Mesodermal cell (in vitro differentiated cells): ENCODE data around the gene MATK.

ENCODE experiments used
- H3K27ac ChIP-seq: 2 replicates; pipeline ENCODE4 v1.7.0; 2013; ENCODE audit warnings: mild to moderate bottlenecking, low read depth, low read length, moderate library complexity; ENCODE audit not compliant: severe bottlenecking
- H3K36me3 ChIP-seq: 2 replicates; pipeline ENCODE4 v1.7.1; 2013; ENCODE audit warnings: mild to moderate bottlenecking, low read length, moderate library complexity; ENCODE audit not compliant: control insufficient read depth, insufficient read depth
- H3K4me1 ChIP-seq: one replicate; pipeline ENCODE4 v1.7.1; 2013; ENCODE audit warnings: mild to moderate bottlenecking, low read length; ENCODE audit not compliant: insufficient read depth, control insufficient read depth, poor library complexity, severe bottlenecking
- H3K4me3 ChIP-seq: 2 replicates; pipeline ENCODE4 v1.7.0; 2013; ENCODE audit warnings: low read length, control low read depth, mild to moderate bottlenecking; ENCODE audit not compliant: insufficient read depth, poor library complexity, severe bottlenecking; ENCODE audit errors: extremely low read depth
- H3K9me3 ChIP-seq: 2 replicates; pipeline ENCODE4 v1.7.1; 2013; ENCODE audit warnings: mild to moderate bottlenecking, low read length, moderate library complexity; ENCODE audit not compliant: control insufficient read depth
- WGBS, 2 experiments: methylation state at CpG; one replicate each; pipeline ENCODE4 v1.1.5; 2013; ENCODE audit warnings: missing lambda C conversion rate in 2 of 2; ENCODE audit not compliant: insufficient coverage in 2 of 2; 5-methylcytosine and 5-hydroxymethylcytosine counted together

Gene MATK

DNA sequence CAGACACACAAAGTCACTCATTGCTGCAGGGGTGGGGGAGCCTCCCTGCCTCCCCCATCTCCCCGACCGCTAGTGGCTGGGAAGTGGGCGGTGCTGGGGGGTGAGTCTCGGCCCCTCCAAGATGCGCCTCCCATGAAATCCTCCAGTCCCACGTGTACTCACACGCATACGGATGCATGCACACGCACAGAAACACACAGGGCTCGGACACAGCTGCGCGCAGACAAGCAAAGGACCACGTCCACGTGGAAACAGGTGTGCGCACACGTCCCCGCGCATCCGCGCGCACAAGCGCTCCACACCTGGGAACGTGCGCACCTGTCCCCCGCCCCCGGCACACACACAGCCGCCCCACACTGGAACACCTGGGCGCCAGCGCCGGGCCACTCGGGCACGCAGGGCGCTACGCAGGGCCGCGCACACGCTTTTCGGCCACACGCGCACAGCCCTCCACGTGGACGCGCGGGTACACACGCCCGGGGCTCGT is 687 bp downstream of the MATK start:
- Histone ChIP-seq H3K4me3 (peak overlapping the region; percentile 38), H3K9me3 (peaks cover 21% of the 10 kb centered on the region), H3K4me1 (peaks cover 3% of the 10 kb centered on the region), H3K36me3 (no peaks in the 10 kb centered on the region), H3K27ac (no peak overlapping the region)
- 4% methylated on average over 38 to 39 of the region's 47 CpGs for WGBS, 2 experiments

DNA sequence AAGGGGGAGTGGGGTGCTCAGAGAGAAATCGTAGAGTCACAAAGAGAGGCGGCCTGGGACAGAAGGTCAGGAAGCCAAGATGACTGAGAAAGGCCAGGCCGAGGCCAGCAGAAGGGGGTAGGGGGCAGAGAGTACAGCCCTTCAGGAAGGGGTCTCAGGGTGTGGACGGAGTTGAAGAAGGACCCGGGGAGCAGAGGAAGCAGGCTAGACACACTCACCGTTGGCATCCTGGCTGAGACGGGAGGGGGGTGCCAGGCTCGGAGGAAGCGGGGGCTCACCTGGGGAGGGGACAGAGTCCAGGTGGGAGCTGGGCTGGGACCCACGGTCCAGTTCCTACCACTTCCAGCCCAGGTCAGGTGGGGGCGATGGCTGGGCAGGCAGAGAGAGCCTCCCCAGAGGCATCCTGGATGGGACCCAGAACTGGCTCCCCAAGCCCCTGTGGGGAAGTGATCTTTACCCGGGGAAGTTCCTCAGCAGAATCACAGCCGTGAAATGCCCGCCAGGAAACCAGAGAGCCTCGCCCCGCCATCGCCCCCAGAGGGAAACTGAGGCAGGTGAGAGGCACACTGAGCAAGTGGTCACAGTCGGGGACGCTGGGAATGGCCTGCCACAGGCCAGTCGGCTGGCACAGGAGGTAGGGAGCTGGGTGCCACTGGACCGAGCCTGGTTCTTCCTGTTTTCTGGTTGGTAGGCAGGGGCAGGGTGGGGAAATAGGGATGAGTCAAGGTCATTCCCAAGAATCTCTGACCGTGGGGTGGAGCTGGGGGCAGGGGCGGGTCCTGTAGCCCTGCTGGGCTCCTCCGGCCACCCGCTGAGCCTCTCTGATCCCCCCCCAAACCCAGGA is 1.4 kb downstream of the MATK start:
- WGBS, 2 experiments = 29 to 31% methylated on average over 11 to 18 of the region's 25 CpGs
- Histone ChIP-seq H3K27ac (no peak overlapping the region), H3K4me1 (peaks cover 3% of the 10 kb centered on the region), H3K36me3 (no peaks in the 10 kb centered on the region), H3K4me3 (no peak overlapping the region), H3K9me3 (peaks cover 21% of the 10 kb centered on the region)

DNA sequence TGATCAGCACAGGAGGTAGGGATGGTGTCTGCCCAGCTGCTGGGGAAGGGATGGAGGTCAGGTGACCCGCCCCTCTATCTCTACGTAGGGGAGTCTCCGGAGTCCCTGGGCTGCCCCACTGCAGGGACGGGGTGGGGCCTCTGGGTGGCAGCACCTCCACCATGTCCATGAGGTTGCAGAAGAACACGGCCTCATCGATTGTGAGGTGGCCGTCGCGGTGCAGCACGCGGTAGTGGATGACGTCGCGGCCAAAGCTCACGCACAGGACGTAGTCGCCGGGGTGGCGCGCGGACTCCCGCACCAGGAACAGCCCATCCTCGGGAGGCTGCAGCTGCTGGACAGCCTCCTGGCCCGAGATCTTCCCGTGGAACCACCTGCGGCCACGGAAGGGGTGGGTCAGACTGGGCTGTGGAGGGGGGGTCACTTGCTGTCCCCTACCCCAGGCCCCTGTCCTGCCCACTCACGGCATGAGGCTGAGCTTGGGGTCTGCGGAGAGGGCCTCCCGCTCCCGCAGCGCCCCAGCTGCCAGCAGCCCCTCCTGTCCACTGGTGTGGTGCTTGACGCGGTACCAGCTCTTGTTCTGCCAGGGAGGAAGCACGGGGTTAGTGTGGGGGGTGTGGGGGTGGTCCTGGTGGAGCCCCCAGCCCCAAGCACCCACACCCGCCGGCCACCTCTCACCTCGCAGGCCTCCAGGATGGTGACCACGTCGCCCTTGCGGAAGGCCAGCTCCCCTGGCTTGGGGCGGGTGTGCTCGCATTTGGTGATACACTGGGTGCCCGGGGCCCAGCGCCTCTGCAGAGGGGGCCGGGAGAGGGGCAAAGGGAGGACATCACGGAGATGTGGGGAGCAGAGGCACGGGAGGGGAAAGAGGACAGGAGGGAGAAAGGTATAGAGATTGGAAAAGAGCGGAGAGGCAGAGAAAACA is 2.3 kb downstream of the MATK start:
- peaks cover 3% of the 10 kb centered on the region for H3K4me1 ChIP-seq
- H3K4me3 ChIP-seq = no peak overlapping the region
- H3K27ac ChIP-seq = no peak overlapping the region
- H3K36me3 ChIP-seq = no peaks in the 10 kb centered on the region
- H3K9me3 ChIP-seq = peaks cover 21% of the 10 kb centered on the region
- WGBS, 2 experiments = 41 to 49% methylated on average over 34 to 43 of the region's 49 CpGs

DNA sequence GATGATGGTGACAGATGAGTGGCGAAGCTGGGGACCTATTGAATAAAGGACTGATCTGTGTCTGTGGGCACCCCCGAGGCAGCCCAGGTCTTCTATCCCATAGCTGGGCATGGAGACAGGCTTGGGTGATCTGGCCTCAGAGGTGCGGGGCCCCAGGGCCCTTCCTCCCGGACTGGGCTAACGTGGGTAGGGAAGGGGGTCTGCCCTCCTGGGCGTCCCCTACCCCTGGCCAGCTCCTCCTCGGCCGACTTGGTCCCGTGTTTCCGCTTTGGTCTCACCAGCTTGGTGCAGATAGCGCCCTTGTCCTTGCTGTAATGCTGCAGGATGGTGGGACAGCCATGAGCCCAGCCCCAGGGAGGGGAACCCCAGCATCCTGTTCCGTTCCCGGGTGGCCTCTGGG is 3.3 kb downstream of the MATK start:
- Histone ChIP-seq H3K9me3 (peaks cover 21% of the 10 kb centered on the region), H3K27ac (no peak overlapping the region), H3K4me3 (no peak overlapping the region), H3K4me1 (peaks cover 3% of the 10 kb centered on the region), H3K36me3 (no peaks in the 10 kb centered on the region)
- 87 to 93% methylated on average over 7 to 12 of the region's 13 CpGs for WGBS, 2 experiments

DNA sequence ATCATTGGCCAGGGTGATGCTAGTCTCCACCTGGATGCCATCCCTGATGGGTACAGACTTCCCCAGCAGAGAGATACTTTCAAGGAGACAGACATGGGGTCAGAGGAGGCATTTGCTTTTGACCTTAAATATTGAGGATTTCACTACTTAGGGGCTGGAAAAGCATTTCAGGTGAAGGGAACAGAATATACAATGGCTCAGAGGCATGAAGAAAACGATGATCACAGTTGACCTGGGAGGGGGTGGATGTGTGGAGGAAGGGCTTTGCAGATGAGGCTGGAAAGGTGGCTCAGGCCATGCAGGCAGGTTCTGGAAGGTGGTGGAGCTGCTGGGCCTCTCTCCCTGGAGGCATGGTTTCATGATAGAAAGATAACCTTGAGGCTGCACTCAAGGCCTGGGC is 3.9 kb downstream of the MATK start:
- Histone ChIP-seq H3K36me3 (no peaks in the 10 kb centered on the region), H3K27ac (no peak overlapping the region), H3K4me3 (no peak overlapping the region), H3K4me1 (peaks cover 3% of the 10 kb centered on the region), H3K9me3 (peaks cover 21% of the 10 kb centered on the region)
- 100% methylated on average over 1 of the region's 1 CpG for WGBS, 2 experiments

DNA sequence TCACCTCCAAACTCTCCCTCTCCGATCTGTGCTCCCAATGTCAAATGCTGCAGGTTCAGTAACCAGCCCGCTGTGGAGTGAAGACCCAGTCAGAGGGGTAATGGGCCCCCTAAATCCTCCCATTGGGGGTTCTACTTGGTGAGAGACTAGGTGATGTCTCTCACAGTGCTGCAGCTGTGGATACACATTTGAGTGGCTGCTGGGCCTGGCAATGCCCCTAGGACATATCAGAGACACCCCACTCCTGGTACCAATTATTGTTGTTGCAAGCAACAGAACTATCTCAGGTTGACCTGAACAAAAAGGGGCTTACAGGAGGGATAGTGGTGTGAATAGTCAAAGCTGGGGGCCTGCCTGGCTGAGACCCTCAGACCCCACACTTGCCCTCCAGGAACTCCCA is 4.6 kb downstream of the MATK start:
- H3K9me3 ChIP-seq = peaks cover 21% of the 10 kb centered on the region
- H3K27ac ChIP-seq = no peak overlapping the region
- H3K36me3 ChIP-seq = no peaks in the 10 kb centered on the region
- 100% methylated on average over 1 of the region's 2 CpGs; no CpG with 5 or more reads in 1 of the 2 experiments for WGBS, 2 experiments
- H3K4me3 ChIP-seq = no peak overlapping the region
- H3K4me1 ChIP-seq = peaks cover 3% of the 10 kb centered on the region

DNA sequence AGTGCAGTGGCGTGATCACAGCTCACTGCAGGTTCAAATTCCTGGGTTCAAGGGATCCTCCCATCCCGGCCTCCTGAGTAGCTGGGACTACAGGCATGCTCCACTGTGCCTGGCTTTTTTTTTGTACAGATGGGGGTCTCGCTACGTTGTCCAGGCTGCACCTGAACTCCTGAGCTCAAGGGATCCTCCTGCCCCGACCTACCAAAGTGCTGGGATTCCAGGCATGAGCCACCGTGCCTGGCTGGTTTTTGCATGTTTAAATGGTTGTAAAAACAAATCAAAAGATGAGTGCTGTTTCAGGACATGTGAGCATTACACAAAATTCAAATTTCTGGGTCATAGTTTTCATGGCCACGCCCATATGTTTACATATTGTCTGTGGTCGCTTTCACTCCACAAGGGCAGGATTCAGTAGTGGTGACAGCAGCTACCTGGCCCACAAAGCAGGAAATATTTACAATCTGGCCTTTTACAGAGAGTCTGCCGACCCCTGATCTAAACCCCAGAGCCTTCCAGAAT is 5.3 kb downstream of the MATK start:
- H3K4me3 ChIP-seq = no peak overlapping the region
- no peak overlapping the region for H3K27ac ChIP-seq
- peaks cover 21% of the 10 kb centered on the region for H3K9me3 ChIP-seq
- no peaks in the 10 kb centered on the region for H3K36me3 ChIP-seq
- peaks cover 3% of the 10 kb centered on the region for H3K4me1 ChIP-seq
- 87 to 91% methylated on average over 9 of the region's 9 CpGs for WGBS, 2 experiments

DNA sequence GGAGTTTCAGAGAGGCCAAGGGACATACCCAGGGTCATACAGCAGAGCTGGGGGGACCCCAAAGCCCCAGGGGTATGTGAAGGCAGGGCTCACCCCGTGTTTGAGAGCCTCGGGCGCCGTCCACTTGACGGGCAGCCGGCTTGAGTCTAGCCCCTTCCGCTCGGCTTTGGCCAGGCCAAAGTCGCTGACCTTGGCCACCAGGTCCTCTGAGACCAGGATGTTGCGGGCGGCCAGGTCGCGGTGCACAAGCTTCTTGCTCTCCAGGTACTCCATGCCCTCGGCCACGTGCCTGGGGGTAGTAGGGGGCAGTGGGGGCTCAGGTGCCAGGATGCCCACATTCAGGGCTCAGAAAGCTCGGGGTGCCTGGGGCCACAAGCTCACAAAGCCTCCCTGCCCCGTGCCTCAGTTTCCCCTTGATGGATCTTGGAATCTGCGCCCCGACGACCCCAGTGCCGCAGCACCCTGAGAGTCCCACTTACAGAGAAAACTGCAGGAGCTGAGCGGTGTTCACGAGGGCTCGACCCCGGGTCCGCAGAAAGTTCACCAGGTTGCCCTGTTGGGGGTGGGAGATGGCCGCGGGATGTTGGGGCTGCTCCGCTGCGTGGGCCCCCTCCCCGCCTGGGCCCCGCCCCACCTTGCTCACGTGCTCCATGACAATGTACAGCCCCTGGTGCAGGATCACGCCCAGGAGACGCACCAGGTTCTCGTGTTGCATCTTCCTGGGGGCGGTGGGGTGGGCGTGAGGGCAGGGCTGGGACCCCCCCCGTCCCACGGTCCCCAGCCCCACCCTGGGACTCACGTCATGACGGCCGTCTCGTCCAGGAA is 7.1 kb downstream of the MATK start:
- Histone ChIP-seq H3K36me3 (no peaks in the 10 kb centered on the region), H3K27ac (no peak overlapping the region), H3K4me1 (no peaks in the 10 kb centered on the region), H3K9me3 (peaks cover 21% of the 10 kb centered on the region), H3K4me3 (no peak overlapping the region)
- 75 to 86% methylated on average over 31 to 35 of the region's 44 CpGs for WGBS, 2 experiments

DNA sequence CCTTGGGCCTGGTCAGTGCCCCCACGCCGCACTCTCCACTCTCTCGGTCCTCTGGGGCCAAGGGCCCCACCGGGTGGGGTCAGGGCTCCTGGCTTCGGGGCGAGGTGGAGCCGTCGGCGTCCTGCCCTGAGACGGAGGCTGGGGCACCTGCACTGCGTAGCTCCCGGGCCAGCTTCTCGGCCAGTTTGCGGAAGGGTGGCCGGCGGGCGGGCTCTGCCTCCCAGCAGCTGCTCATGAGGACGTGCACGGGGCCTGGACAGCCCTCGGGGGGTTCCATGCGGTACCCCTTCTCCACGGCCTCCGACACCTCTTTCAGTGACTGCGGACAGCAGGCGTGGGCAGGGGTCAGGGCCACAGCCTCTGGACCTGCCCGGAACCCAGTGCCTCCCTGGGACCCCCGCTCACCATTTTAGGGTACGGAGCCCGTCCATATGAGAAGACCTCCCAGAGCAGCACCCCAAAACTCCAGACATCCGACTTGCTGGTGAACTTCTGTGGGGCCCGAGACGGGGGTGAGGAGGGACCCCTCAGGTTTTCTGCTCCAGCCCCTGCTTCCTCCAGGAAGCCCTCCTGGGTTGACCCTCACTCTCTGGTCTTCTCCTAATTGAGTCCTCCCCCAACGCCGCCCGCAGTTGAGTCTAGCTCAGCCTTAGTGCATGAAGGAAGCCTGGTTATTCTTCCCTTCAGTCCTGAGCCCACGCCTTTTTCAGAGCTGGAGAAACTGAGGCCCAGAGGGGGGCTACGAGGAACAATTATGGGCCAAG is 7.9 kb downstream of the MATK start:
- 88 to 89% methylated on average over 32 to 35 of the region's 37 CpGs for WGBS, 2 experiments
- no peak overlapping the region for H3K27ac ChIP-seq
- H3K4me1 ChIP-seq = no peaks in the 10 kb centered on the region

More for the DNA sequence above, 7.9 kb downstream of the MATK start:
- Histone ChIP-seq H3K36me3 (no peaks in the 10 kb centered on the region), H3K9me3 (peaks cover 21% of the 10 kb centered on the region), H3K4me3 (no peak overlapping the region)
